Activated CD4-positive, alpha-beta T cell treated with anti-CD3 and anti-CD28 coated beads for 24 hours (primary cell): ENCODE results near the gene ITPRIP.

Source experiments
- DNase-seq, 2 donors: peaks; one replicate each; pipeline ENCODE4 v3.0.0-alpha.2; 2020; ENCODE audit warnings: low read depth in 2 of 2

Gene ITPRIP

DNA sequence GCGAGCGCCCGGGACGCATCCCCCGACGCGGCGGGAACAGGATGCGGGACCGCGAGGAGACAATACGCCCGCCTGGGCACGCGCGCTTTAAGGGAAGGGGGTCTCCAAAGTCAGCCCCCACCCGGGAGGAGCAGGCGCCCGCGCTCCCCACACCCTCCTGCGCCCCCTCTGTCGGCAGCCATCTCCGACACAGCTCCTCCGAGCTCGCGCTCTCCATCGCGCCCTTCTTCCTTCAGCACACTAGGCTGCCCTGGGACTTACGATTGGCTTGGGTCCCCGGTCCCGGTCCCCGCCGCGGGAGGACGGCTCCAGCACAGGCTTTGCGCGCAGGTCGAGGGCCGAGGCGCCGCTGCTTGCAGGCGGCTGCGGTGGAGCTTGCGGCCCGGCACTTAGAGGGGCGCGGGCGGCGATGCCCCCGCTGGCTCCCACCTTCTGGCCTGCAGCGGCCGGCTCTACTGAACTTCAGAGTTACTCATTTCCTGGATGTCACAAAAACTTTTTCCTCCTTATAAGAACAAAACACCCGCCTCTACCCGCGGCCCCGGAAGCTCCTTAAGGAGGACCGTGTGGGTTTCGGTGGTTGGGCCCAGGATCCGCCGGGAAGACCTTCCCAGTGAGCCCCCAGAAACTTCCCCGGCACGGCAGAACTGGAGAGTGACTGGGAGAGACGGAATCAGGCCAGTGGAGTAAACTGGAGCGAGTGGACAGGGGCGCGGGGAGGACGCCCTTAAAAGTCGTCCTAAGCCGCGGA, at the start of gene ITPRIP:
Gene ITPRIP (minus strand): TSS at position 481 of the 751 bp plus-strand sequence. CDS start 22,414 bp downstream, outside the sequence.
- peak; percentile 56 to 63 for DNase-seq

GRCh38 chr10:104387130-104387888, 49.0 kb upstream of the ITPRIP start:
- no peak for DNase-seq

DNA sequence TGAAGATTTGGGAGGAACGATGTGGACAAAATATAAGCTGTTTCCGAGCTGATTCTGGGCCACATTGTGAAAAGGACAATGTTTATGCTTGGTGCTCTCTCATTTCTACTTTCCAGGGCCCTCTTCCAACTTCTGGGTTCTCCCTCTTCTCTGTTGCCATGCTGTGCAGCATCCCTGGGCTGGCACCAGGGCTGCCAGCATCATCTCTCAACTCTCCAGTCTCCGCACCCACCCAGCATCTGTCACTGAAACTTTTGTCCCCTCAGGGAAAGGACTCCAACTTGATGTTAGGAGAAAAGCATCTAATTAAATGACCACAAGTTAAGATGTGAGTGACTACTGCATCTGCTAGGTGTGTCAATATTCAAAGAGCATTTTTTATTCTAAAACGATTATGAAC, 42.1 kb upstream of the ITPRIP start:
- DNase-seq: no peak

GRCh38 chr10:104376784-104377300, 38.6 kb upstream of the ITPRIP start:
- no peak for DNase-seq

DNA sequence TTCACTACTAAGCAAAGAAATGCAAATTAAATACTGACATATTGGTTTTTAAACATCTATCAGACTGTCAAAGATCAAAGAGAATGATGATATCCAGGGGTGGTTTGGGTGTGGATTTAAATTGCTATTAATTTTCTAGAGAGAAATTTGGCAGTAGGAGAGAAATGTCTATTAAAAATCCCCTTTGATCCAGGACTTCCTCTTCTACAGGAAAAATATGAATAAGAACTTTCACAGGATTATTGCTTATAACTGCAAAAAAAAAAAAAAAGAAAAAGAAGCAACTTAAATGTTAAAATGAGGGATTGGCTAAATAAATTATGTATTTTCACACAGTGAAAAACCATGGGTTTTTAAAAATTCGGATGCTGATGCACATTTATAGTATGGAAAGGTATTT, 36.3 kb upstream of the ITPRIP start:
- DNase-seq: no peak

DNA sequence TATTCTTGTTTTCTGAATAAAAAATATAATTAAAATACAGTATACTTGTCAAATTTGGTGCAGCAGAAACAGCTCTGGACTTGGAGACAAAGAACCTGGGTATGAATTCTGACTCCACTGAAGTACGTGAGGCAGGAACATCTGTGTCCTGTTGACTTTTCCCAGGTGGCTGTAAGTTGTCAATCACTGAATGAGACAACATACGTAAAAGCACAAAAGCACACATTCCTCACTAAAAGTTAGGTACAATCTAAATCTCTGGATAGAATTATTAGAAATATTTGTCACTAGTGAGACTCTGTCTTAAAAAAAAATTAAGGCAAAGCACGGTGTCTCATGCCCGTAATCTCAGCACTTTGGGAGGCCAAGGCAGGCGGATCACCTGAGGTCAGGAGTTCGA, 33.5 kb upstream of the ITPRIP start:
- no peak for DNase-seq

DNA sequence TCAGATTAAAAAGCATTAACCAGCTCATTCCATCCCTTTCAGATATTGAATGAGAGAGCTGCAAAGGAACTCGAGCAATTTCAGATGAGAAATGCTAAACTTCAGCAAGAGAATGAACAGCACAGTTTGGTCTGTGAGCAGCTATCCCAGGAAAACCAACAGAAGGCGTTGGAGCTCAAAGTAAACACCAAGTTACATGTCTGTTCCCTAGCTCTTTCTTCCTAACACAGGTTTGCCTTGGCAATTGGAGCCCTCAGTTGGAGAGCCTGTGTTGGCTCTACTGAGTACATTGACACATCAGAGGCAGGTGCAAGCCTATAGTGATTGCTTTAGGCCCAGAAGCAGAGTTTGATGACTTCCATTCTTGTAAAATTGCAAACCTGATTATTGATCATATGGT, 30.1 kb upstream of the ITPRIP start:
- no peak for DNase-seq

GRCh38 chr10:104367904-104368303, 29.6 kb upstream of the ITPRIP start:
- DNase-seq: no peak

- no peak for DNase-seq
Observed at GRCh38 chr10:104359811-104360210, 21.5 kb upstream of the ITPRIP start.

- DNase-seq: peak; percentile 84 to 86
Observed at GRCh38 chr10:104353325-104354048, 15.2 kb upstream of the ITPRIP start, which contains the start of gene CFAP58. CFAP58 (plus strand) TSS chr10:104353833; CDS start chr10:104353898, 65 bp downstream.

GRCh38 chr10:104351919-104352318, 13.7 kb upstream of the ITPRIP start:
- no peak for DNase-seq

- no peak for DNase-seq
Observed at GRCh38 chr10:104351061-104351702, 12.9 kb upstream of the ITPRIP start.

GRCh38 chr10:104350127-104350635, 11.9 kb upstream of the ITPRIP start:
- DNase-seq: no peak

DNA sequence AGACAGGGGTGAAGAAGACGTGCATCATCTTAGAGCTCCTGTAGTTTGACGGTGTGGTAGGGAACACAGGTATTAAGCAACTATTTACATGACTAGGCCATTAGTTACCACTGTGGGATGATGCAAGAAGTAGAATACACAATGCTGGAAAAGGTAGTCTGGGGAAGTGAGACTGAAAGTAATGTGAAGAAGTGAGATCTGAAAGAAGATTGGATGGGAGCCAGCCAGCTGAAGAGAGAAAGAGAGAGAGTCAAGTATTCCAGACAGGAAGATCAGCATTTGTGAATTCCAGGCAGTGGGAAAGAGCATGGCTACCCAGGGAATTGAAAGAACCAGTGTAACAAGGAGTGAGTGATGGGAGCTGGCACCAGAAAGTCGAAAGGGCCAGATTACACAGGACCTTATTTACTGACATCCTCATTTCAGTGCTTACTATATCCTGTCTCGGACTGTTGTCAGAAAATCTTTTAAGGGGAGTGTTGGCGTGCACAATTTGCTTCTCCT, 11.4 kb upstream of the ITPRIP start:
- no peak for DNase-seq

- DNase-seq: no peak
Observed at GRCh38 chr10:104348601-104349000, 10.3 kb upstream of the ITPRIP start.

- DNase-seq: no peak
Observed at GRCh38 chr10:104347295-104348045, 9.2 kb upstream of the ITPRIP start.

- no peak for DNase-seq
Observed at GRCh38 chr10:104345941-104346340, 7.7 kb upstream of the ITPRIP start.

DNA sequence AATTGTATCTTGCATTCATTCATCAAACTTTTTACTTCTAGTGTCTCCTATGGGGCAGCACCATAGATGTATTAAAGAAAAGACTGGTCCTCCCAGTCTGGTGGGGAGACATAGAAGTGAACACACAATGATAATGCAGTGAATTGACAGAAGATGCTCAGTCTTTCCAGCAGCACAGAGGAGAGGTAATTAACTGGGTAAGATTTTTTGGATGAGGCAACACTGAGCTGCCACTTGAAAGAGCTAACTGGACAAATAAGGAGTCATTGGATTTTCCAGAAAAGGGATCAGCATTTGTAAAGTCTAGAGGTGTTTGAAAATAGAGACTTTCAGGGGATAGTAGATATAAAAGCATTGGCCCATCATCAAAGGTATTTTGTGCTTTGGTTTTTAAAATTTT, 7.2 kb upstream of the ITPRIP start:
- DNase-seq: no peak

- no peak for DNase-seq
Observed at GRCh38 chr10:104344219-104344618, 6.0 kb upstream of the ITPRIP start.

DNA sequence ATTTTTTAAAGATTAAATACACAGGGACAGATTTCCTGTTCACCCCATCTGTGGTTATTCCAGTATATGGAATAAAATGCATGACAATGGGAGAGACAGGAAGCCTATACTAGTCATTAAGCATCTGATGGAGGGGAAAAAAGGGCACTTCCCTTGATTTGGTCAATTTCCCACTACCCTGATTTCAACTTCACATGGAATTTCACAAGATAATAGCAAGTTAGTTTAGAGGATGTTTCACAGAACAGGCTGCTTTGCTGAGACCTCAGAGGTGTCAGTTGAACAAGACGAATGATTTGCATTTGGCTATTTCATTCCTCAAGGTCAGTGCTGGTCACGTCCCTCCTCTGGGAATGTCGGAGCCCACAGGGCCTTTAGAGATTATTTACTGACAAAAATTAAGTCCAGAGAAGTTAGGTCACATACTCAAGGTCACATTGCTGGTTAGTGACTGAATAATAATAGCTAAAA, 4.7 kb upstream of the ITPRIP start:
- no peak for DNase-seq
